GM12878 (cell line): ENCODE measurements around the gene GNRHR. TPM values are rescaled to one million over a fixed set of nuclear protein-coding genes. Genes with fewer than 3 reads are reported as not detected.
"Not testable (repeated sequence)": the region's sequence is repeated elsewhere in the genome, so short reads cannot be mapped to it uniquely, and the experiment has no call there.

Experiments
- ATAC-seq: fragments of 200-7000 bp; cut with Tn5 transposase; 3 replicates; pipeline ENCODE4 v1.9.1; 2020; ENCODE audit warnings: mild to moderate bottlenecking, moderate library complexity
- BruUV-seq: library from RNA; stranded (reverse); fragments of 400-500 nt; replicated peaks from 2 replicates; lab custom pipeline; 2021; lab: Mats Ljungman, UMichigan
- CTCF ChIA-PET: fragments of 300-600 bp; sonication (Branson Sonifier 250); formaldehyde crosslinking; extraction: SDS; loops from one replicate; lab custom pipeline; 2021; ENCODE audit warnings: inconsistent platforms; lab: Yijun Ruan, JAX
- POLR2A ChIA-PET: fragments of 350-600 bp; formaldehyde crosslinking; extraction: SDS; loops from one replicate; lab custom pipeline; 2021; ENCODE audit warnings: inconsistent platforms; lab: Charles Lee
- RAD21 ChIA-PET: fragments of 300-600 bp; sonication (Branson Sonifier 250); formaldehyde crosslinking; loops from one replicate; lab custom pipeline; 2023; ENCODE audit warnings: antibody characterized with exemption; ENCODE audit not compliant: unreplicated experiment; lab: Charles Lee
- SMC1A ChIA-PET: fragments of 300-600 bp; sonication (Branson Sonifier 250); formaldehyde crosslinking; loops from one replicate; lab custom pipeline; 2023; ENCODE audit not compliant: unreplicated experiment, uncharacterized antibody; lab: Charles Lee
- DNase-seq: peaks from one replicate; pipeline ENCODE4 v3.0.0-alpha.2; 2011; ENCODE audit warnings: low read depth, low spot score
- FAIRE-seq: peaks from 3 replicates; lab custom pipeline; 2011; peaks lifted over from hg19 to GRCh38; lab: Jason Lieb, UNC
- H2AFZ ChIP-seq: 2 replicates; pipeline ENCODE4 v1.6.0; 2011; ENCODE audit warnings: low read depth, low read length, control low read depth; ENCODE audit not compliant: control insufficient read depth
- H3K27ac ChIP-seq: 2 replicates; pipeline ENCODE4 v1.5.1; 2011; ENCODE audit warnings: control low read depth; ENCODE audit not compliant: control insufficient read depth, insufficient read depth
- H3K27me3 ChIP-seq, 2 experiments: replicated peaks in 1 of 2; 2 replicates each; pipeline versions ENCODE4 v1.6.0 to v1.6.1; 2011; ENCODE audit warnings: low read length in 1 of 2; ENCODE audit not compliant: control insufficient read depth in 2 of 2, insufficient read depth in 2 of 2
- H3K36me3 ChIP-seq, 2 experiments: 2 replicates each; pipeline ENCODE4 v1.5.1; 2011; ENCODE audit warnings: low read length in 1 of 2; ENCODE audit not compliant: control insufficient read depth in 2 of 2, insufficient read depth in 2 of 2
- H3K4me1 ChIP-seq: 2 replicates; pipeline ENCODE4 v1.6.1; 2011; ENCODE audit warnings: mild to moderate bottlenecking, low read length, moderate library complexity, mixed read lengths; ENCODE audit not compliant: control insufficient read depth, insufficient read depth
- H3K4me2 ChIP-seq: 2 replicates; pipeline ENCODE4 v1.6.0; 2011; ENCODE audit warnings: control low read depth; ENCODE audit not compliant: control insufficient read depth, insufficient read depth
- H3K4me3 ChIP-seq: fragments of 200-600 bp; sonication (generic); 2 replicates; pipeline ENCODE4 v1.5.1; 2016
- H3K79me2 ChIP-seq: 2 replicates; pipeline ENCODE4 v1.6.0; 2011; ENCODE audit warnings: low read length; ENCODE audit not compliant: control insufficient read depth, insufficient read depth
- H3K9ac ChIP-seq: 2 replicates; pipeline ENCODE4 v1.8.0; 2011; ENCODE audit warnings: low read length, control low read depth, mixed read lengths; ENCODE audit not compliant: control insufficient read depth, insufficient read depth
- H3K9me3 ChIP-seq: replicated peaks from 3 replicates; pipeline ENCODE4 v1.5.1; 2011; ENCODE audit warnings: mild to moderate bottlenecking, low read length; ENCODE audit not compliant: control insufficient read depth, insufficient read depth
- H4K20me1 ChIP-seq: 2 replicates; pipeline ENCODE4 v1.6.0; 2011; ENCODE audit not compliant: control insufficient read depth, insufficient read depth
- ATF7 ChIP-seq: fragments of 450-650 bp; IDR thresholded peaks from 2 replicates; pipeline ENCODE4 v1.6.1; 2016; ENCODE audit warnings: low read depth, mild to moderate bottlenecking
- WGBS: methylation state at CpG from one replicate; pipeline ENCODE4 v1.1.6; 2016; ENCODE audit warnings: low lambda C conversion rate; ENCODE audit not compliant: insufficient replicate concordance, insufficient coverage; ENCODE audit errors: missing lambda C conversion rate; 5-methylcytosine and 5-hydroxymethylcytosine counted together
- in situ Hi-C: fragments of 300-500 bp; cut with MboI; formaldehyde crosslinking; loops from 9 replicates; pipeline ENCODE4 v1.14.3; 2018; ENCODE audit warnings: mixed read lengths
- intact Hi-C: fragments of 100-400 bp; cut with micrococcal nuclease; formaldehyde crosslinking; loops from one replicate; pipeline ENCODE4 v1.14.2; 2022; ENCODE audit not compliant: unreplicated experiment
- polyA plus RNA-seq, 11 experiments: library from polyadenylated mRNA; depleted of rRNA in 4 of 11; unstranded in 6 of 11; stranded (reverse) in 5 of 11; fragments of >200 nt; fragmentation: Nextera tagmentation in 4 of 11; fragmentation: Illumina TruSeq in 1 of 11; extraction: Ambion mirVana in 4 of 11; extraction: Trizol in 1 of 11; gene quantifications; 1 replicate in 1 of 11; 2 replicates in 10 of 11; pipeline versions ENCODE4 v1.2.1 to v1.2.3, GENCODE V29; 2011 to 2016; ENCODE audit warnings: inconsistent platforms in 2 of 11, missing spikeins in 2 of 11, low read depth in 1 of 11
- total RNA-seq, 4 experiments: library from RNA; depleted of rRNA in 3 of 4; stranded (reverse); fragments of >200 nt in 3 of 4; fragmentation: Illumina TruSeq in 1 of 4; extraction: Trizol in 1 of 4; gene quantifications; 2 replicates each; pipeline versions ENCODE4 v1.2.1 to v1.2.3, GENCODE V29; 2013 to 2021
- TF ChIP-seq, protein P1 (sequence below): fragments of 450-650 bp; formaldehyde crosslinking; IDR thresholded peaks from 2 replicates; pipeline ENCODE4 v1.4.0; 2022; ENCODE audit warnings: mild to moderate bottlenecking, moderate library complexity

GNRHR gene
- total and polyA plus RNA-seq, 10 of the 15 experiments (the other 5 are each of a cell fraction or from before 2014, with no cell fraction given): 0.02 to 0.12 (median 0.08) TPM; not detected in 7

DNA sequence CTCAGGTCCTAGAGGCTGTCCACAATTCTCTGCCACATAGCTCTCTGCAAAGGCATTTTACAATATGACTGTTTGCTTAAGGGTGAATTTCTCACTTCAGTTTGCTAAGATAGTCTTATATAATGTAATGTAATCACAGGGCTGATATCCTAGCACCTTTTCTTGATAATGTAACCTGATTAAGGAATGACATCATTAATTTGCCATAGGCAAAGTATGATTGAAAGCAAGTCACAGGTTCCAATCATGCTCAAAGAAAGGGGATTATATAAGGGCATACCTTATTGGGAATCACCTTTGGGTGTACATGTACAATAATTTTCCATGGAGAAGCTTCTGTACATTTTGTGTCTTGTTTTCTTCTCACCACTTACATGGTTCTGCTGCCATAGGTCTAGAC, 18.9 kb downstream of the GNRHR start:
- H3K9me3 ChIP-seq: no peaks in the 10 kb centered on the region
- BruUV-seq: no TSS peak
- RAD21 ChIA-PET: interaction anchor here (1.3 kb wide), 1 partner anchor 11 kb away, joined by 3 read pairs; no protein-coding TSS in a partner anchor
- no peak overlapping the region for H2AFZ ChIP-seq
- intact Hi-C loops (no loop called here), in situ Hi-C loops (no loop called here)
- no peak overlapping the region for H3K4me2 ChIP-seq
- no peak overlapping the region for H3K9ac ChIP-seq
- POLR2A ChIA-PET: no interaction called here
- no peaks in the 10 kb centered on the region for H3K79me2 ChIP-seq
- H3K4me1 ChIP-seq: no peaks in the 10 kb centered on the region
- CTCF ChIA-PET: interaction anchor here (5.0 kb wide), 1 partner anchor 11 kb away, joined by 40 read pairs; no protein-coding TSS in a partner anchor
- SMC1A ChIA-PET: no interaction called here
- no peaks in the 10 kb centered on the region for H3K36me3 ChIP-seq
- DNase-seq (no peak), FAIRE-seq (no peak), ATAC-seq (no peak)
- no peak overlapping the region for H3K27ac ChIP-seq
- no peak overlapping the region for H3K4me3 ChIP-seq
- H4K20me1 ChIP-seq: no peaks in the 10 kb centered on the region
- no peaks in the 10 kb centered on the region for H3K27me3 ChIP-seq
- TF ChIP-seq, protein P1, sequence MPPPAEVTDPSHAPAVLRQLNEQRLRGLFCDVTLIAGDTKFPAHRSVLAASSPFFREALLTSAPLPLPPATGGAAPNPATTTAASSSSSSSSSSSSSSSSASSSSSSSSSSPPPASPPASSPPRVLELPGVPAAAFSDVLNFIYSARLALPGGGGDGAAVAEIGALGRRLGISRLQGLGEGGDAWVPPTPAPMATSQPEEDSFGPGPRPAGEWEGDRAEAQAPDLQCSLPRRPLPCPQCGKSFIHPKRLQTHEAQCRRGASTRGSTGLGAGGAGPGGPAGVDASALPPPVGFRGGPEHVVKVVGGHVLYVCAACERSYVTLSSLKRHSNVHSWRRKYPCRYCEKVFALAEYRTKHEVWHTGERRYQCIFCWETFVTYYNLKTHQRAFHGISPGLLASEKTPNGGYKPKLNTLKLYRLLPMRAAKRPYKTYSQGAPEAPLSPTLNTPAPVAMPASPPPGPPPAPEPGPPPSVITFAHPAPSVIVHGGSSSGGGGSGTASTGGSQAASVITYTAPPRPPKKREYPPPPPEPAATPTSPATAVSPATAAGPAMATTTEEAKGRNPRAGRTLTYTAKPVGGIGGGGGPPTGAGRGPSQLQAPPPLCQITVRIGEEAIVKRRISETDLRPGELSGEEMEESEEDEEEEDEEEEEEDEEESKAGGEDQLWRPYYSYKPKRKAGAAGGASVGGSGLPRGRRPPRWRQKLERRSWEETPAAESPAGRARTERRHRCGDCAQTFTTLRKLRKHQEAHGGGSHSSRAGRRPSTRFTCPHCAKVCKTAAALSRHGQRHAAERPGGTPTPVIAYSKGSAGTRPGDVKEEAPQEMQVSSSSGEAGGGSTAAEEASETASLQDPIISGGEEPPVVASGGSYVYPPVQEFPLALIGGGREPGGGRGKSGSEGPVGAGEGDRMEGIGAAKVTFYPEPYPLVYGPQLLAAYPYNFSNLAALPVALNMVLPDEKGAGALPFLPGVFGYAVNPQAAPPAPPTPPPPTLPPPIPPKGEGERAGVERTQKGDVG: no peak
- 0 out of 2 replicates have a peak, but pooled peaks have one; percentile 21 for TF ChIP-seq ATF7

DNA sequence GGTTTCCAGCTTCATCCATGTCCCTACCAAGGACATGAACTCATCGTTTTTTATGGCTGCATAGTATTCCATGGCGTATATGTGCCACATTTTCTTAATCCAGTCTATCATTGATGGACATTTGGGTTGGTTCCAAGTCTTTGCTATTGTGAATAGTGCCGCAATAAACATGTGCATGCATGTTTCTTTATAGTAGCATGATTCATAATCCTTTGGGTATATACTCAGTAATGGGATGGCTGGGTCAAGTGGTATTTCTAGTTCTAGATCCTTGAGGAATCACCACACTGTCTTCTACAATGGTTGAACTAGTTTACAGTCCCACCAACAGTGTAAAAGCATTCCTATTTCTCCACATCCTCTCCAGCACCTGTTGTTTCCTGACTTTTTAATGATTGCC, 23.7 kb downstream of the GNRHR start:
- POLR2A ChIA-PET, FAIRE-seq, SMC1A ChIA-PET, H3K9me3 ChIP-seq, H3K79me2 ChIP-seq, RAD21 ChIA-PET, H2AFZ ChIP-seq, H3K9ac ChIP-seq, H3K4me2 ChIP-seq, H3K27ac ChIP-seq, H3K27me3 ChIP-seq, DNase-seq, H3K4me1 ChIP-seq, ATAC-seq, H4K20me1 ChIP-seq, in situ Hi-C loops, BruUV-seq, H3K36me3 ChIP-seq, intact Hi-C loops, H3K4me3 ChIP-seq, CTCF ChIA-PET: not testable (repeated sequence)
- WGBS: 80% methylated on average over 3 of the region's 3 CpGs
